ENCODE measurements around the gene RPN2.

Gene RPN2

GRCh38 chr20:37238935-37239451 is 59.9 kb downstream of the RPN2 start:
- no peak for DNase-seq (ENCODE audit: low read depth in 2 of 3, low spot score in 2 of 3)

- no peak for DNase-seq (ENCODE audit: low read depth in 2 of 3, low spot score in 2 of 3)
These were observed 61.4 kb downstream of the RPN2 start for GRCh38 chr20:37240337-37241067.

GRCh38 chr20:37242503-37242902 is 63.4 kb downstream of the RPN2 start:
- DNase-seq (ENCODE audit: low read depth in 2 of 3, low spot score in 2 of 3): no peak

- no peak for DNase-seq (ENCODE audit: low read depth in 2 of 3, low spot score in 2 of 3)
These were observed 64.2 kb downstream of the RPN2 start for GRCh38 chr20:37243076-37243936.

GRCh38 chr20:37243937-37244571 is 64.9 kb downstream of the RPN2 start:
- DNase-seq (ENCODE audit: low read depth in 2 of 3, low spot score in 2 of 3): no peak

- no peak for DNase-seq (ENCODE audit: low read depth in 2 of 3, low spot score in 2 of 3)
These were observed 65.4 kb downstream of the RPN2 start for GRCh38 chr20:37244572-37244957.

- no peak for DNase-seq (ENCODE audit: low read depth in 2 of 3, low spot score in 2 of 3)
These were observed 66.4 kb downstream of the RPN2 start for GRCh38 chr20:37245216-37246150.

GRCh38 chr20:37246736-37247135 is 67.6 kb downstream of the RPN2 start:
- DNase-seq (ENCODE audit: low read depth in 2 of 3, low spot score in 2 of 3): no peak

- no peak for DNase-seq (ENCODE audit: low read depth in 2 of 3, low spot score in 2 of 3)
These were observed 68.4 kb downstream of the RPN2 start for GRCh38 chr20:37247547-37247946.

GRCh38 chr20:37249304-37249703 is 70.2 kb downstream of the RPN2 start:
- DNase-seq (ENCODE audit: low read depth in 2 of 3, low spot score in 2 of 3): no peak

GRCh38 chr20:37251825-37252477 is 72.8 kb downstream of the RPN2 start:
- DNase-seq (ENCODE audit: low read depth in 2 of 3, low spot score in 2 of 3): no peak

GRCh38 chr20:37253087-37253486 is 74.0 kb downstream of the RPN2 start:
- no peak for DNase-seq (ENCODE audit: low read depth in 2 of 3, low spot score in 2 of 3)

GRCh38 chr20:37254114-37254878 is 75.2 kb downstream of the RPN2 start:
- DNase-seq (ENCODE audit: low read depth in 2 of 3, low spot score in 2 of 3): no peak

- no peak for DNase-seq (ENCODE audit: low read depth in 2 of 3, low spot score in 2 of 3)
These were observed 77.2 kb downstream of the RPN2 start for GRCh38 chr20:37256286-37256685.

GRCh38 chr20:37257530-37257929 is 78.4 kb downstream of the RPN2 start:
- DNase-seq (ENCODE audit: low read depth in 2 of 3, low spot score in 2 of 3): no peak

GRCh38 chr20:37257988-37258387 is 78.9 kb downstream of the RPN2 start:
- DNase-seq (ENCODE audit: low read depth in 2 of 3, low spot score in 2 of 3): no peak

- no peak for DNase-seq (ENCODE audit: low read depth in 2 of 3, low spot score in 2 of 3)
These were observed 79.9 kb downstream of the RPN2 start for GRCh38 chr20:37259031-37259430.

- DNase-seq (ENCODE audit: low read depth in 2 of 3, low spot score in 2 of 3): no peak
These were observed 80.7 kb downstream of the RPN2 start for GRCh38 chr20:37259865-37260264.

- no peak for DNase-seq (ENCODE audit: low read depth in 2 of 3, low spot score in 2 of 3)
These were observed 81.8 kb downstream of the RPN2 start for GRCh38 chr20:37260923-37261322.
